ENCODE data around the gene PORCN. TPM values are rescaled to one million over a fixed set of nuclear protein-coding genes. Genes with fewer than 3 reads are reported as not detected.

The PORCN gene
- polyA plus RNA-seq, 1 donor (not counting 4 experiments of a cell fraction or from before 2014, with no cell fraction given): 52.2 TPM

DNA sequence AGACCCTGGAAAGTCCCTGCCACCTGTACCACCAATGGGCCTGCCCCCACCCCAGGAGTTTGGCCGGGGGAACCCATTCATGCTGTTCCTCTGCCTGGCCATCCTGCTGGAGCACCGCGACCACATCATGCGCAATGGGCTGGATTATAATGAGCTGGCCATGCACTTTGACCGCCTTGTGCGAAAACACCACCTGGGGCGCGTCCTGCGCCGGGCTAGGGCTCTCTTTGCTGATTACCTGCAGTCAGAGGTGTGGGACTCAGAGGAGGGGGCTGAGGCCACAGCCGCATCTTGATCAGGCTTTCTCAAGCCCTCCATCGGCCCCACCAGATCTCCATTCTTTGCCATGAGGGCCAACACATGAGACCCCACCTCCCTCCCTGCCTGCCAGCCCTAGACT, 51.9 kb downstream of the PORCN start:
- H3K9ac ChIP-seq (ENCODE audit: control insufficient read depth, extremely low read depth, insufficient read depth, low read length): no peak overlapping the region

GRCh38 chrX:48569958-48570357, 61.2 kb downstream of the PORCN start:
- dilution Hi-C loops (cut with MboI; ENCODE audit: extremely low pct_ligation_motif_present, low sequenced_read_pairs): no loop called here
- Histone ChIP-seq H3K9me1 (ENCODE audit: control insufficient read depth, extremely low read depth, insufficient read depth, low read length) (no peaks in the 10 kb centered on the region), H3K79me2 (ENCODE audit: control insufficient read depth, insufficient read depth, low read length) (peaks cover 2% of the 10 kb centered on the region), H3K4me2 (ENCODE audit: control insufficient read depth, extremely low read depth, insufficient read depth, low read depth, low read length) (no peak overlapping the region), H3K27me3 (ENCODE audit: control insufficient read depth, extremely low read depth, insufficient read depth, low read length) (no peaks in the 10 kb centered on the region), H3K4me3 (ENCODE audit: control insufficient read depth in 2 of 3, extremely low read depth in 1 of 3, insufficient read depth in 2 of 3, low read depth in 1 of 3, low read length in 3 of 3) (no peak overlapping the region), H3K27ac (ENCODE audit: control insufficient read depth, insufficient read depth, low read length) (no peak overlapping the region), H3K9me3 (ENCODE audit: control insufficient read depth, low read depth, low read length) (no peaks in the 10 kb centered on the region), H3K36me3 (ENCODE audit: control insufficient read depth in 2 of 2, extremely low read depth in 1 of 2, insufficient read depth in 2 of 2, low read length in 2 of 2) (no peaks in the 10 kb centered on the region), H3K9ac (ENCODE audit: control insufficient read depth, extremely low read depth, insufficient read depth, low read length) (no peak overlapping the region), H3K4me1 (ENCODE audit: control insufficient read depth, extremely low read depth, insufficient read depth, low read length) (no peaks in the 10 kb centered on the region), H4K20me1 (ENCODE audit: control insufficient read depth, extremely low read depth, insufficient read depth, low read length) (no peaks in the 10 kb centered on the region), H2AFZ (ENCODE audit: control insufficient read depth, low read length) (no peak overlapping the region)
- TF ChIP-seq, protein P1, sequence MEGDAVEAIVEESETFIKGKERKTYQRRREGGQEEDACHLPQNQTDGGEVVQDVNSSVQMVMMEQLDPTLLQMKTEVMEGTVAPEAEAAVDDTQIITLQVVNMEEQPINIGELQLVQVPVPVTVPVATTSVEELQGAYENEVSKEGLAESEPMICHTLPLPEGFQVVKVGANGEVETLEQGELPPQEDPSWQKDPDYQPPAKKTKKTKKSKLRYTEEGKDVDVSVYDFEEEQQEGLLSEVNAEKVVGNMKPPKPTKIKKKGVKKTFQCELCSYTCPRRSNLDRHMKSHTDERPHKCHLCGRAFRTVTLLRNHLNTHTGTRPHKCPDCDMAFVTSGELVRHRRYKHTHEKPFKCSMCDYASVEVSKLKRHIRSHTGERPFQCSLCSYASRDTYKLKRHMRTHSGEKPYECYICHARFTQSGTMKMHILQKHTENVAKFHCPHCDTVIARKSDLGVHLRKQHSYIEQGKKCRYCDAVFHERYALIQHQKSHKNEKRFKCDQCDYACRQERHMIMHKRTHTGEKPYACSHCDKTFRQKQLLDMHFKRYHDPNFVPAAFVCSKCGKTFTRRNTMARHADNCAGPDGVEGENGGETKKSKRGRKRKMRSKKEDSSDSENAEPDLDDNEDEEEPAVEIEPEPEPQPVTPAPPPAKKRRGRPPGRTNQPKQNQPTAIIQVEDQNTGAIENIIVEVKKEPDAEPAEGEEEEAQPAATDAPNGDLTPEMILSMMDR (optimal IDR thresholded peaks at IDR 0.05 in 1 of 3, IDR thresholded peaks at IDR 0.05 in 1 of 3, conservative IDR thresholded peaks at IDR 0.05 in 1 of 3; ENCODE audit: extremely low read depth in 1 of 3, insufficient read depth in 2 of 3, low read length in 3 of 3): no peak
- TF ChIP-seq EZH2 (IDR thresholded peaks at IDR 0.05; ENCODE audit: low read length): no peak
- DNase-seq (ENCODE audit: low read depth, low spot score): no peak
- FAIRE-seq: peak; percentile 23

More for the DNA sequence above, 51.9 kb downstream of the PORCN start:
- peaks cover 3% of the 10 kb centered on the region for H3K79me2 ChIP-seq (ENCODE audit: control insufficient read depth, insufficient read depth, low read length)
- no peak overlapping the region for H3K4me3 ChIP-seq (ENCODE audit: control insufficient read depth in 2 of 3, extremely low read depth in 1 of 3, insufficient read depth in 2 of 3, low read depth in 1 of 3, low read length in 3 of 3)
- H3K9me3 ChIP-seq (ENCODE audit: control insufficient read depth, low read depth, low read length): peaks cover 6% of the 10 kb centered on the region
- no peak overlapping the region for H2AFZ ChIP-seq (ENCODE audit: control insufficient read depth, low read length)
- no peaks in the 10 kb centered on the region for H3K9me1 ChIP-seq (ENCODE audit: control insufficient read depth, extremely low read depth, insufficient read depth, low read length)
- H3K27ac ChIP-seq (ENCODE audit: control insufficient read depth, insufficient read depth, low read length): no peak overlapping the region
- peaks cover 4 to 18% of the 10 kb centered on the region in 2 experiments for H3K36me3 ChIP-seq (ENCODE audit: control insufficient read depth in 2 of 2, extremely low read depth in 1 of 2, insufficient read depth in 2 of 2, low read length in 2 of 2)
- H3K27me3 ChIP-seq (ENCODE audit: control insufficient read depth, extremely low read depth, insufficient read depth, low read length): no peaks in the 10 kb centered on the region
- H3K4me2 ChIP-seq (ENCODE audit: control insufficient read depth, extremely low read depth, insufficient read depth, low read depth, low read length): no peak overlapping the region
- TF ChIP-seq, protein P1 (optimal IDR thresholded peaks at IDR 0.05 in 1 of 3, IDR thresholded peaks at IDR 0.05 in 1 of 3, conservative IDR thresholded peaks at IDR 0.05 in 1 of 3; ENCODE audit: extremely low read depth in 1 of 3, insufficient read depth in 2 of 3, low read length in 3 of 3): no peak
- TF ChIP-seq EZH2 (IDR thresholded peaks at IDR 0.05; ENCODE audit: low read length): no peak
- FAIRE-seq: no peak
- dilution Hi-C loops (cut with MboI; ENCODE audit: extremely low pct_ligation_motif_present, low sequenced_read_pairs): no loop called here
- H4K20me1 ChIP-seq (ENCODE audit: control insufficient read depth, extremely low read depth, insufficient read depth, low read length): no peaks in the 10 kb centered on the region
- DNase-seq (ENCODE audit: low read depth, low spot score): no peak
- H3K4me1 ChIP-seq (ENCODE audit: control insufficient read depth, extremely low read depth, insufficient read depth, low read length): peaks cover 13% of the 10 kb centered on the region

Other genes with a start within 250 kb of the PORCN start
- gene SSX3, start 152.3 kb upstream of the PORCN start, polyA plus RNA-seq: not detected in 3 replicates
- gene SSX4, start 125.5 kb upstream of the PORCN start, polyA plus RNA-seq: not detected in 3 replicates
- not detected in 3 replicates for gene SSX4B, start 97.0 kb upstream of the PORCN start, polyA plus RNA-seq
- gene SLC38A5, start 38.7 kb upstream of the PORCN start, polyA plus RNA-seq: 199 to 339 TPM (median 316 TPM) in 3 replicates
- 60.6 to 93.4 TPM (median 62.7 TPM) in 3 replicates for gene FTSJ1, start 32.8 kb upstream of the PORCN start, polyA plus RNA-seq
- gene EBP, start 12.8 kb downstream of the PORCN start, polyA plus RNA-seq: 157 to 285 TPM (median 194 TPM) in 3 replicates
- gene TBC1D25, start 30.7 kb downstream of the PORCN start, polyA plus RNA-seq: 6.1 to 11.9 TPM (median 9.2 TPM) in 3 replicates
- 237 to 327 TPM (median 282 TPM) in 3 replicates for gene RBM3, start 65.5 kb downstream of the PORCN start, polyA plus RNA-seq
- gene WDR13, start 88.5 kb downstream of the PORCN start, polyA plus RNA-seq: 32.8 to 48.0 TPM (median 40.6 TPM) in 3 replicates
- 0.05 to 0.09 TPM (median 0.07 TPM) in 3 replicates for gene WAS, start 174.8 kb downstream of the PORCN start, polyA plus RNA-seq
- gene SUV39H1, start 187.7 kb downstream of the PORCN start, polyA plus RNA-seq: 3.1 to 9.4 TPM (median 4.9 TPM) in 3 replicates

Measured in keratinocyte (primary cell).